ENCODE measurements around the gene SNX17. TPM values are rescaled to one million over a fixed set of nuclear protein-coding genes. Genes with fewer than 3 reads are reported as not detected.
A peak's percentile ranks its signal among the peaks of the same experiment; 100 is the strongest.

SNX17 gene
- total and polyA plus RNA-seq, 2 of the 13 experiments (the other 11 are each of a cell fraction or from before 2014, with no cell fraction given): 75.0 to 109 TPM

GRCh38 chr2:27322766-27323595, 47.4 kb upstream of the SNX17 start, which contains the start of gene MPV17 (continued):
- TF ChIP-seq JUNB (CRISPR knock-in tag; IDR thresholded peaks at IDR 0.05; ENCODE audit: borderline replicate concordance) (no peak), ZNF607 (CRISPR knock-in tag; IDR thresholded peaks at IDR 0.05; ENCODE audit: borderline replicate concordance) (peak; percentile 97), FOXP4 (CRISPR knock-in tag; IDR thresholded peaks at IDR 0.05) (peak; percentile 63; the same call in 1 of the 2 replicates), TFE3 (CRISPR knock-in tag; IDR thresholded peaks at IDR 0.05) (peak; percentile 95), ZNF343 (CRISPR knock-in tag; IDR thresholded peaks at IDR 0.05) (no peak), ZNF552 (CRISPR knock-in tag; IDR thresholded peaks at IDR 0.05; ENCODE audit: borderline replicate concordance) (no peak; the same call in 1 of the 2 replicates), ZNF572 (CRISPR knock-in tag; IDR thresholded peaks at IDR 0.05) (peak; percentile 90; the same call in 1 of the 2 replicates), DR1 (CRISPR knock-in tag; IDR thresholded peaks at IDR 0.05) (peak; percentile 93), FUBP1 (CRISPR knock-in tag; IDR thresholded peaks at IDR 0.05; ENCODE audit: borderline replicate concordance) (no peak; the same call in 1 of the 2 replicates), PCBP1 (IDR thresholded peaks at IDR 0.05; ENCODE audit: borderline replicate concordance, low read depth, low read length) (peak; percentile 87; the same call in 1 of the 2 replicates), NPAS2 (CRISPR knock-in tag; IDR thresholded peaks at IDR 0.05; ENCODE audit: borderline replicate concordance) (no peak), ZNF484 (CRISPR knock-in tag; IDR thresholded peaks at IDR 0.05; ENCODE audit: borderline replicate concordance, low read depth) (no peak), ZNF331 (CRISPR knock-in tag; IDR thresholded peaks at IDR 0.05) (peak; percentile 81), GRHL1 (CRISPR knock-in tag; conservative IDR thresholded peaks at IDR 0.05) (no peak), NCOA2 (CRISPR knock-in tag; IDR thresholded peaks at IDR 0.05) (peak; percentile 64), ZNF639 (CRISPR knock-in tag; conservative IDR thresholded peaks at IDR 0.05) (no peak), ZNF709 (CRISPR knock-in tag; IDR thresholded peaks at IDR 0.05) (peak; percentile 88), RAD21 (CRISPR knock-in tag; IDR thresholded peaks at IDR 0.05) (no peak; the same call in 1 of the 2 replicates), NFRKB (IDR thresholded peaks at IDR 0.05) (no peak), ELF1 (CRISPR knock-in tag; IDR thresholded peaks at IDR 0.05) (peak; percentile 83), TMF1 (CRISPR knock-in tag; IDR thresholded peaks at IDR 0.05; ENCODE audit: low read depth) (peak; percentile 96)

All from HepG2 (cell line).